Adrenal gland (tissue), 12 donors: ENCODE results near the gene C4orf36. TPM values are rescaled to one million over a fixed set of nuclear protein-coding genes. Genes with fewer than 3 reads are reported as not detected.

ENCODE experiments used
- DNase-seq, 7 donors: peaks; one replicate each; pipeline ENCODE4 v3.0.0-alpha.2; 2019 to 2020
- H3K27ac ChIP-seq, 5 donors: fragments of 200-600 bp; sonication (generic) in 4 of 5; 1 replicate in 3 of 5; 2 replicates in 2 of 5; pipeline versions ENCODE4 v1.5.1 to v1.8.0; 2016 to 2020; ENCODE audit warnings: mild to moderate bottlenecking in 1 of 5
- H3K27me3 ChIP-seq: fragments of 200-600 bp; 2 replicates; pipeline ENCODE4 v1.8.0; 2021
- H3K36me3 ChIP-seq, 2 donors: fragments of 200-600 bp; replicated peaks in 1 of 2; 1 replicate in 1 of 2; 2 replicates in 1 of 2; pipeline versions ENCODE4 v1.5.1 to v1.8.0; 2018 to 2022
- H3K4me1 ChIP-seq, 2 donors: fragments of 200-600 bp; replicated peaks in 1 of 2; 1 replicate in 1 of 2; 2 replicates in 1 of 2; pipeline versions ENCODE4 v1.5.1 to v1.8.0; 2018 to 2021
- H3K4me3 ChIP-seq, 4 donors: fragments of 200-600 bp; sonication (generic) in 3 of 4; one replicate each; pipeline ENCODE4 v1.5.1; 2016 to 2018
- H3K9me3 ChIP-seq, 3 donors: fragments of 200-600 bp; sonication (generic) in 1 of 3; replicated peaks in 1 of 3; 1 replicate in 2 of 3; 2 replicates in 1 of 3; pipeline versions ENCODE4 v1.5.1 to v1.8.0; 2016 to 2021
- CTCF ChIP-seq, 6 experiments: fragments of 450-650 bp in 4 of 6; fragments of 200-600 bp in 2 of 6; sonication (generic) in 1 of 6; IDR thresholded peaks; 1 replicate in 5 of 6; 2 replicates in 1 of 6; pipeline versions ENCODE4 v1.5.1 to v1.8.0; 2016 to 2021; ENCODE audit warnings: antibody characterized with exemption in 6 of 6, mild to moderate bottlenecking in 2 of 6, moderate library complexity in 1 of 6
- POLR2A ChIP-seq, 2 donors: fragments of 450-650 bp; IDR thresholded peaks; one replicate each; pipeline ENCODE4 v1.6.1; 2017; ENCODE audit warnings: antibody characterized with exemption in 2 of 2, mild to moderate bottlenecking in 2 of 2, moderate library complexity in 1 of 2
- WGBS, 4 donors: extraction: QIAGEN DNeasy Blood & Tissue Kit in 2 of 4; methylation state at CpG; one replicate each; pipeline versions ENCODE4 v1.1.5 to v1.1.7; 2013 to 2017; 5-methylcytosine and 5-hydroxymethylcytosine counted together
- intact Hi-C, 2 donors: fragments of 100-400 bp; cut with DNase I; formaldehyde crosslinking; loops; one replicate each; pipeline versions ENCODE4 v1.14.1 to v1.15.0; 2022 to 2023
- polyA plus RNA-seq, 3 donors: library from polyadenylated mRNA; stranded (reverse); fragments of 200-250 nt in 2 of 3; fragments of 350-450 nt in 1 of 3; fragmentation: Illumina TruSeq in 1 of 3; extraction: RNeasy Lipid Tissue Mini Kit (QIAGEN cat#74804) in 1 of 3; gene quantifications; one replicate each; pipeline ENCODE4 v1.2.3, GENCODE V29; 2013 to 2014
- total RNA-seq, 9 donors: library from RNA; depleted of rRNA in 4 of 9; stranded (reverse); fragments of >200 nt in 4 of 9; fragments of 120-200 nt in 1 of 9; fragmentation: NEBNext Ultra II Directional in 1 of 9; extraction: Animal tissue kit (Norgen Biotek cat#: 25700) in 1 of 9; gene quantifications; one replicate each; pipeline versions ENCODE4 v1.1.0 to v1.2.4, GENCODE V29; 2013 to 2023
- donor health status: healthy with polysubstance abuse.
- donor health status: Bipolar disorder and iron deficiency.
- donor health status: DM: yes; HTN: yes; CAD: no.
- donor health status: DM: no; HTN: no; CAD: no.
- donor health status: DM: no; HTN: no; CAD: no.
- donor health status: DM: yes; HTN: yes; CAD: no.

Gene C4orf36
- total and polyA plus RNA-seq, 12 donors = 0.20 to 2.0 (median 0.55) TPM; not detected in 4

GRCh38 chr4:86846921-86847320, 45.3 kb downstream of the C4orf36 start:
- TF ChIP-seq POLR2A (IDR thresholded peaks at IDR 0.05) = no peak
- TF ChIP-seq CTCF (IDR thresholded peaks at IDR 0.05) = no peak
- DNase-seq = no peak
- H3K27me3 ChIP-seq = no peaks in the 10 kb centered on the region
- H3K9me3 ChIP-seq = no peaks in the 10 kb centered on the region
- H3K27ac ChIP-seq = no peak overlapping the region
- no peaks in the 10 kb centered on the region for H3K36me3 ChIP-seq
- intact Hi-C loops = no loop called here
- no peak overlapping the region for H3K4me3 ChIP-seq
- H3K4me1 ChIP-seq = no peaks in the 10 kb centered on the region

GRCh38 chr4:86845593-86845992, 46.6 kb downstream of the C4orf36 start:
- peak in 4 of 7 donors; percentile 11 to 20 (median 16) for DNase-seq
- WGBS, 4 donors = 52 to 68% (median 66%) methylated on average over 5 of the region's 5 CpGs
- no peaks in the 10 kb centered on the region for H3K27me3 ChIP-seq
- H3K36me3 ChIP-seq = no peaks in the 10 kb centered on the region
- H3K9me3 ChIP-seq = no peaks in the 10 kb centered on the region
- intact Hi-C loops = no loop called here
- H3K27ac ChIP-seq = no peak overlapping the region
- no peak for TF ChIP-seq CTCF (IDR thresholded peaks at IDR 0.05)
- H3K4me3 ChIP-seq = no peak overlapping the region
- no peaks in the 10 kb centered on the region for H3K4me1 ChIP-seq

GRCh38 chr4:86841309-86841708, 50.9 kb downstream of the C4orf36 start:
- WGBS, 4 donors = 88 to 100% (median 94%) methylated on average over 1 of the region's 1 CpG
- intact Hi-C loops = no loop called here
- H3K36me3 ChIP-seq = no peaks in the 10 kb centered on the region
- TF ChIP-seq CTCF (IDR thresholded peaks at IDR 0.05) (no peak), POLR2A (IDR thresholded peaks at IDR 0.05) (no peak)
- no peak overlapping the region for H3K4me3 ChIP-seq
- DNase-seq = no peak
- no peak overlapping the region for H3K27ac ChIP-seq
- H3K27me3 ChIP-seq = no peaks in the 10 kb centered on the region
- no peaks in the 10 kb centered on the region for H3K9me3 ChIP-seq
- H3K4me1 ChIP-seq = no peaks in the 10 kb centered on the region

- WGBS, 4 donors = 86 to 88% (median 87%) methylated on average over 1 of the region's 1 CpG
- DNase-seq = no peak
- Histone ChIP-seq H3K9me3 (no peaks in the 10 kb centered on the region), H3K36me3 (no peaks in the 10 kb centered on the region), H3K27ac (no peak overlapping the region), H3K4me3 (no peak overlapping the region), H3K4me1 (no peaks in the 10 kb centered on the region), H3K27me3 (no peaks in the 10 kb centered on the region)
- intact Hi-C loops = no loop called here
- no peak for TF ChIP-seq POLR2A (IDR thresholded peaks at IDR 0.05)
- no peak for TF ChIP-seq CTCF (IDR thresholded peaks at IDR 0.05)
Observed at GRCh38 chr4:86840858-86841257, 51.4 kb downstream of the C4orf36 start.
